ENCODE results near the gene TRIM17. TPM values are rescaled to one million over a fixed set of nuclear protein-coding genes. Genes with fewer than 3 reads are reported as not detected.

TRIM17 gene
- total RNA-seq, 3 donors from 2014 or later (not counting 1 experiment from before 2014, with no cell fraction given) = 8.0 to 13.4 (median 8.4) TPM

DNA sequence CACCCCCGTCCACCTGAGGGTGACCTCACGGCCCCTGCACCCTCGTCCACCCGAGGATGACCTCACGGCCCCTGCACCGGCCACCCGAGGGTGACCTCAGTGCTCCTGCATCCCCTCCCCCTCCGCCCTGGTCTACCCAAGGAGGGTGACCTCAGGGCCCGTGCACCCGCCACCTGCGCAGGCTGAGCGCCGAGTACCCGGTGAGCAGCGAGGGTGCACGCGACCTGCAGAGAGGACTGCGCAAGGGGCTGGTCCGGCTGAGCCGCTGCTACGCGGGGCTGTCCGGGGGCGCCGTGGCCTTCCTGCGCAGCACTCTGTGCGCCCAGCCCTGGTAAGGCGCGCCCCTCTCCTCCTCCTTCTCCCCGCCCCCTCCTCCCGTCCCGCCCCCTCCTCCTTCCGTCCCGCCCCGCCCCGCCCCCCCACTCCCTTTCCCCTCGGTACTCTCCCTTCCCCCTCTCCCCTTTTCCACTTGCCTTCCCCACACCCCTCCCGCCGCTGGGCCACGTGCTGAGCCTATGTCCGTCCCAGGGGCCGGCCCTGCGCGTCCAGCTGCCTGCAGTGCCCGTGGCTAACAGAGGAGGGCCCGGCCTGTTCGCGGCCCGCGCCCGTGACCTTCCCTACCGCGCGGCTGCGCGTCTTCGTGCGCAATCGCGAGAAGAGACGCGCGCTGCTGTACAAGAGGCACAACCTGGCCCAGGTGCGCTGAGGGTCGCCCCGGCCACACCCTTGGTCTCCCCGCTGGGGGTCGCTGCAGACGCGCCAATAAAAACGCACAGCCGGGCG is 38.4 kb downstream of the TRIM17 start:
- peaks cover 10% of the 10 kb centered on the region for H3K27me3 ChIP-seq (ENCODE audit: control insufficient read depth, insufficient read depth, low read length)
- Mint-ChIP-seq H3K36me3 (no peaks in the 10 kb centered on the region), H3K4me1 (peaks cover 6 to 7% of the 10 kb centered on the region in 2 donors), H3K9me3 (no peaks in the 10 kb centered on the region), H3K4me3 (peak overlapping the region; percentile 84), H3K27me3 (ENCODE audit: low read depth in 2 of 2) (peaks cover 0 to 20% of the 10 kb centered on the region in 2 donors), H3K27ac (no peak overlapping the region)
- intact Hi-C loops (cut with micrococcal nuclease) = no loop called here
- ATAC-seq = peak in 2 of 3 donors; percentile 34 to 61
- no peak overlapping the region for H3K27ac ChIP-seq (ENCODE audit: low read length)
- H3K4me3 ChIP-seq (ENCODE audit: low read length) = no peak overlapping the region
- WGBS (ENCODE audit: insufficient coverage) = 13% methylated on average over 65 of the region's 73 CpGs
- peak in 1 of 2 donors; percentile 67 for DNase-seq
- H3K36me3 ChIP-seq (ENCODE audit: control insufficient read depth, insufficient read depth, low read length) = no peaks in the 10 kb centered on the region
- H3K4me1 ChIP-seq (ENCODE audit: control insufficient read depth, insufficient read depth, low read length) = peaks cover 11% of the 10 kb centered on the region
- TF ChIP-seq, protein P1, sequence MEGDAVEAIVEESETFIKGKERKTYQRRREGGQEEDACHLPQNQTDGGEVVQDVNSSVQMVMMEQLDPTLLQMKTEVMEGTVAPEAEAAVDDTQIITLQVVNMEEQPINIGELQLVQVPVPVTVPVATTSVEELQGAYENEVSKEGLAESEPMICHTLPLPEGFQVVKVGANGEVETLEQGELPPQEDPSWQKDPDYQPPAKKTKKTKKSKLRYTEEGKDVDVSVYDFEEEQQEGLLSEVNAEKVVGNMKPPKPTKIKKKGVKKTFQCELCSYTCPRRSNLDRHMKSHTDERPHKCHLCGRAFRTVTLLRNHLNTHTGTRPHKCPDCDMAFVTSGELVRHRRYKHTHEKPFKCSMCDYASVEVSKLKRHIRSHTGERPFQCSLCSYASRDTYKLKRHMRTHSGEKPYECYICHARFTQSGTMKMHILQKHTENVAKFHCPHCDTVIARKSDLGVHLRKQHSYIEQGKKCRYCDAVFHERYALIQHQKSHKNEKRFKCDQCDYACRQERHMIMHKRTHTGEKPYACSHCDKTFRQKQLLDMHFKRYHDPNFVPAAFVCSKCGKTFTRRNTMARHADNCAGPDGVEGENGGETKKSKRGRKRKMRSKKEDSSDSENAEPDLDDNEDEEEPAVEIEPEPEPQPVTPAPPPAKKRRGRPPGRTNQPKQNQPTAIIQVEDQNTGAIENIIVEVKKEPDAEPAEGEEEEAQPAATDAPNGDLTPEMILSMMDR (IDR thresholded peaks at IDR 0.05) = no peak
- no peaks in the 10 kb centered on the region for H3K9me3 ChIP-seq (ENCODE audit: control insufficient read depth, insufficient read depth, low read length)

DNA sequence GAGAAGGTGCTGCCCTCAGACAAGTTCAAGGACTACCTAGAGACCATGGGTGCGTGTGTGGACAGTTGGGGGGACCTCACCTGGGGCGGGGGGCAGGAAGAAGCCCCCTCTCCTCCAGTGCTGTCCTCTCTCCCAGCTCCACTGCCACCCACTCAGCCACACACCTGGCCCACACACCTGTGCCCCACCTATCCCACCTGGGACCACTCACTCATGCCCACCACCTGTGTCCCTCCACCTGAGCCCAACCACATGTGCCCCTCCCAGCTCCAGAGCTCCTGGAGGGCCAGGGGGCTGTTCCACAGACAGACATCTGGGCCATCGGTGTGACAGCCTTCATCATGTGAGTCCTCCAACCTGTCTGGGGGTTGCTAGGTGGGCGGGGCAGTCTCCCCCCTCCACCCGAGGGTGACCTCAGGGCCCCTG is 39.0 kb downstream of the TRIM17 start:
- Mint-ChIP-seq H3K4me1 (peaks cover 6 to 7% of the 10 kb centered on the region in 2 donors), H3K9me3 (no peaks in the 10 kb centered on the region), H3K27me3 (ENCODE audit: low read depth in 2 of 2) (peaks cover 0 to 20% of the 10 kb centered on the region in 2 donors), H3K27ac (no peak overlapping the region), H3K36me3 (no peaks in the 10 kb centered on the region), H3K4me3 (no peak overlapping the region)
- H3K4me1 ChIP-seq (ENCODE audit: control insufficient read depth, insufficient read depth, low read length) = peaks cover 11% of the 10 kb centered on the region
- 87% methylated on average over 5 of the region's 5 CpGs for WGBS (ENCODE audit: insufficient coverage)
- peaks cover 10% of the 10 kb centered on the region for H3K27me3 ChIP-seq (ENCODE audit: control insufficient read depth, insufficient read depth, low read length)
- intact Hi-C loops (cut with micrococcal nuclease) = no loop called here
- TF ChIP-seq, protein P1 (IDR thresholded peaks at IDR 0.05) = no peak
- no peak overlapping the region for H3K4me3 ChIP-seq (ENCODE audit: low read length)
- no peaks in the 10 kb centered on the region for H3K36me3 ChIP-seq (ENCODE audit: control insufficient read depth, insufficient read depth, low read length)
- no peak overlapping the region for H3K27ac ChIP-seq (ENCODE audit: low read length)
- DNase-seq (no peak), ATAC-seq (no peak)
- H3K9me3 ChIP-seq (ENCODE audit: control insufficient read depth, insufficient read depth, low read length) = no peaks in the 10 kb centered on the region

DNA sequence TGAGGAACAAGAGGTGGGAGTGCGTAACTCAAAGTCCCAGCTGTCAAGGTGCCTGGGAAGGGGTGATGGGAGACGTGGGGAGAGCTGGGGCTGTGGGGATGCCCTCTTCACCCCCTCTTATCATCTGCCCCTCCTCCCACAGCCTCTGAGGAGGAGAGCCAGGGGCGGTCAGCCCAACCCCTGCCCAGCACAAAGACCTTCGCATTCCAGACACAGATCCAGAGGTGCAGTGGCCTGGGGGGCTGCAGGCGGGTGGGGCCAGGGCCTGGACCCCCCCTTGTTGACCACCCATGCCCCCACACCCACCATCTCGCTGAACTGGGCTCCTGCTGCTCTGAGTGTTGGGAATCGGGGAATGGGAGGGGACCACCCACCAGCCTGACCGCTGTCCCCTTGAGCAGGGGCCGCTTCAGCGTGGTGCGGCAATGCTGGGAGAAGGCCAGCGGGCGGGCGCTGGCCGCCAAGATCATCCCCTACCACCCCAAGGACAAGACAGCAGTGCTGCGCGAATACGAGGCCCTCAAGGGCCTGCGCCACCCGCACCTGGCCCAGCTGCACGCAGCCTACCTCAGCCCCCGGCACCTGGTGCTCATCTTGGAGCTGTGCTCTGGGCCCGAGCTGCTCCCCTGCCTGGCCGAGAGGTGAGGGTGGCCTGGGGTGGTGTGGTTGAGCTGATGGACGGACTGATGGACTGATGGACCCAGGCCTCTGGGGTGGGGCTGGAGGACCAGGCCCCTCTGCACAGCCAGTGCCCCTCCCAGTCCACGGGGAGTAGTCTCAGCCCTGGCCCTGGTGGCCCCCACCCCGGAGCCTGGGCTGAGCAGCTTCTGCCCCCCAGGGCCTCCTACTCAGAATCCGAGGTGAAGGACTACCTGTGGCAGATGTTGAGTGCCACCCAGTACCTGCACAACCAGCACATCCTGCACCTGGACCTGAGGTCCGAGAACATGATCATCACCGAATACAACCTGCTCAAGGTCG is 39.7 kb downstream of the TRIM17 start:
- Mint-ChIP-seq H3K4me1 (peaks cover 6 to 7% of the 10 kb centered on the region in 2 donors), H3K36me3 (no peaks in the 10 kb centered on the region), H3K27ac (no peak overlapping the region), H3K27me3 (ENCODE audit: low read depth in 2 of 2) (peaks cover 0 to 20% of the 10 kb centered on the region in 2 donors), H3K9me3 (no peaks in the 10 kb centered on the region), H3K4me3 (no peak overlapping the region)
- ATAC-seq (no peak), DNase-seq (no peak)
- Histone ChIP-seq H3K27ac (ENCODE audit: low read length) (no peak overlapping the region), H3K4me1 (ENCODE audit: control insufficient read depth, insufficient read depth, low read length) (peaks cover 11% of the 10 kb centered on the region), H3K9me3 (ENCODE audit: control insufficient read depth, insufficient read depth, low read length) (no peaks in the 10 kb centered on the region), H3K36me3 (ENCODE audit: control insufficient read depth, insufficient read depth, low read length) (no peaks in the 10 kb centered on the region), H3K27me3 (ENCODE audit: control insufficient read depth, insufficient read depth, low read length) (peaks cover 10% of the 10 kb centered on the region), H3K4me3 (ENCODE audit: low read length) (no peak overlapping the region)
- intact Hi-C loops (cut with micrococcal nuclease) = no loop called here
- TF ChIP-seq, protein P1 (IDR thresholded peaks at IDR 0.05) = no peak
- WGBS (ENCODE audit: insufficient coverage) = 94% methylated on average over 30 of the region's 31 CpGs
